Astrocyte (in vitro differentiated cells and primary cell): Measurements from ENCODE around the gene GPLD1.

ENCODE experiments used
- EZH2 ChIP-seq: IDR thresholded peaks from 2 replicates; pipeline ENCODE4 v1.6.1; 2012; ENCODE audit warnings: mild to moderate bottlenecking, low read length, inconsistent platforms; ENCODE audit not compliant: insufficient read depth
- TF ChIP-seq, protein P1 (sequence below): IDR thresholded peaks from 2 replicates; pipeline ENCODE4 v1.5.1; 2011; ENCODE audit warnings: low read depth, mild to moderate bottlenecking, inconsistent platforms, low read length, moderate library complexity; ENCODE audit not compliant: insufficient read depth

DNA sequence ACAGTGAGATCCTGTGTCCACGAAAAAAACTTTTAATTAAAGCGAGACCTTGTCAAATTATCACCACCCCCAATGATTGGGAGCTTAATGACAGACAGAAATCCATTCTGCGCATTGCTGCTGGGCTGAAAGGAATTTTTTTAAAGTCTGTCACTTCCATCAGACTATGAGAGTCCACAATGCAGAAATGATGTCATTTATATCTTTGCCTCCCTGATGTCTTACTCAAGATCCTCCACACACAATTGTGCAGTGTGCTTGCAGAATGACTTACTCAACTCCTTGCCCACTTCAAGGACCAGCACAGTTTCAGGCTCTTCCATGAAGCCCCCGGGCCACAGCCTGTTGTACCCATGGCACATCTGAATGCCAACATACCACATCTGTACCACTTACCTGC lies 41.0 kb downstream of the GPLD1 start:
- TF ChIP-seq, protein P1, sequence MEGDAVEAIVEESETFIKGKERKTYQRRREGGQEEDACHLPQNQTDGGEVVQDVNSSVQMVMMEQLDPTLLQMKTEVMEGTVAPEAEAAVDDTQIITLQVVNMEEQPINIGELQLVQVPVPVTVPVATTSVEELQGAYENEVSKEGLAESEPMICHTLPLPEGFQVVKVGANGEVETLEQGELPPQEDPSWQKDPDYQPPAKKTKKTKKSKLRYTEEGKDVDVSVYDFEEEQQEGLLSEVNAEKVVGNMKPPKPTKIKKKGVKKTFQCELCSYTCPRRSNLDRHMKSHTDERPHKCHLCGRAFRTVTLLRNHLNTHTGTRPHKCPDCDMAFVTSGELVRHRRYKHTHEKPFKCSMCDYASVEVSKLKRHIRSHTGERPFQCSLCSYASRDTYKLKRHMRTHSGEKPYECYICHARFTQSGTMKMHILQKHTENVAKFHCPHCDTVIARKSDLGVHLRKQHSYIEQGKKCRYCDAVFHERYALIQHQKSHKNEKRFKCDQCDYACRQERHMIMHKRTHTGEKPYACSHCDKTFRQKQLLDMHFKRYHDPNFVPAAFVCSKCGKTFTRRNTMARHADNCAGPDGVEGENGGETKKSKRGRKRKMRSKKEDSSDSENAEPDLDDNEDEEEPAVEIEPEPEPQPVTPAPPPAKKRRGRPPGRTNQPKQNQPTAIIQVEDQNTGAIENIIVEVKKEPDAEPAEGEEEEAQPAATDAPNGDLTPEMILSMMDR, result no peak
- no peak for TF ChIP-seq EZH2
